Activated CD4-positive, alpha-beta T cell treated with anti-CD3 and anti-CD28 coated beads for 48 hours (primary cell): ENCODE measurements around the gene ZDHHC18.
"Not testable (repeated sequence)": the region's sequence is repeated elsewhere in the genome, so short reads cannot be mapped to it uniquely, and the experiment has no call there.

ENCODE experiments used
- DNase-seq: peaks from one replicate; pipeline ENCODE4 v3.0.0-alpha.2; 2020

ZDHHC18 gene

DNA sequence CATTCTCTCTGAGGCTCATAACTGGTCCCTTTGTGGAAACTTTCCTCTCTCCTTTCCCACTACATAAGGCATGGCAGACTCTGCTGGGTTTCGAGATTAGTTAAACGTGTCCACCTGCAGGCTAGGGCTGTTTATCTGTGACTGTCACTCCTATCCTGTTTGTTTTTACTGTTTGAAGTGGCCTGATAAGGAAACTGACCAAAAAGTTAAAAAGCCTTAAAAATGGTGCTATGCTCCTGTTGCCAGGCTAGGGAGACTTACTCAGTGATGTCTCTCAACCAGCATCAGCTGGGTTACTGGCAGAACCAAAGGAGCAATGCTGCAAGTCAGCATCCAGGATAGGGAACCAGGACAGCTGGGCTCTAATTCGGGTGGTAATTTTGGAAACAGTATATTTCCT, 34.9 kb upstream of the ZDHHC18 start:
- no peak for DNase-seq

DNA sequence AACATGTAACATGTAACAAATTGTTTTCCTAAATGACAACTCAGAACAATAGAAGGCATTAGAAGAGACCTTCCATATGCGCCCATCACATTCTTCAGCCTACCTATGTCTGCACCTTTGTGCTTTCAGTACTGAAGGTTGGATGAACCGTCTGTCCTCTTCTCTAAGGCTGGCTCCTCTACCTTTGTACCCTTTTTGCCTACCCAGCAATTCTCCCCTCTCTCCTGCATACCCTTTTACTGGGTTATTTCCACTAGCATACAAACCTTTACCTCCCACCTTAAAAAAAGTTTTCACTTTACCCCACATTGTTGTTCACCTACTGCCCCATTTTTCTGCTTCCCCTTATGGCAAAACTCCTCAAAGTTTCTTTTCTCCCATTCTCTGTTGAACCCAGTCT, 33.6 kb upstream of the ZDHHC18 start:
- no peak for DNase-seq

DNA sequence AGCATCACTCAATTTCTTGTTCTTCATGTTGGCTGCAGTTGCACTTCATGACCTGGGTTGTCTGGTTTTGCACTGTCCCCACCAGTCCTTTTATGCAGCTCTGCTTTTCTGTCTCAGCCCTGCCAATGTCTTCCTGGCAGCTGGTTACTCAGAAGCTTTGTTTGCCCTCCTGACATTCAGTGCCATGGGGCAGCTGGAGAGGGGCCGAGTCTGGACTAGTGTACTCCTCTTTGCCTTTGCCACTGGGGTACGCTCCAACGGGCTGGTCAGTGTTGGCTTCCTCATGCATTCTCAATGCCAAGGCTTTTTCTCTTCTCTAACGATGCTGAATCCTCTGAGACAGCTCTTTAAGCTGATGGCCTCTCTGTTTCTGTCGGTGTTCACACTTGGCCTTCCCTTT, 32.1 kb upstream of the ZDHHC18 start:
- no peak for DNase-seq

DNA sequence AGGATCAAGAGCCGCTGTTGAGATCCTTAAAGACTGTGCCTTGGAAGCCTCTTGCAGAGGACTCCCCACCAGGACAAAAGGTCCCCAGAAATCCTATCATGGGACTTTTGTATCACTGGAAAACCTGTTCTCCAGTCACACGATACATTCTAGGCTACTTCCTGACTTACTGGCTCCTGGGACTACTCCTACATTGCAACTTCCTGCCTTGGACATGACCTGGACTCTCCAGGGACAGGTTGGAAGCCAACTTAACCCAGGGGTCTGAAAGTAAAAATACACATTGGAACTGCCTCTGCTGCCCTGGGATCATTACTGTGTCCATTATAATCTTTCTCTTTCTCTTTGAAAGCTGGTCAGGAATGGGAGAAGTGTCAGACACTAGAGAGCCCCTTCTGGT, 28.9 kb upstream of the ZDHHC18 start:
- DNase-seq, result no peak

DNA sequence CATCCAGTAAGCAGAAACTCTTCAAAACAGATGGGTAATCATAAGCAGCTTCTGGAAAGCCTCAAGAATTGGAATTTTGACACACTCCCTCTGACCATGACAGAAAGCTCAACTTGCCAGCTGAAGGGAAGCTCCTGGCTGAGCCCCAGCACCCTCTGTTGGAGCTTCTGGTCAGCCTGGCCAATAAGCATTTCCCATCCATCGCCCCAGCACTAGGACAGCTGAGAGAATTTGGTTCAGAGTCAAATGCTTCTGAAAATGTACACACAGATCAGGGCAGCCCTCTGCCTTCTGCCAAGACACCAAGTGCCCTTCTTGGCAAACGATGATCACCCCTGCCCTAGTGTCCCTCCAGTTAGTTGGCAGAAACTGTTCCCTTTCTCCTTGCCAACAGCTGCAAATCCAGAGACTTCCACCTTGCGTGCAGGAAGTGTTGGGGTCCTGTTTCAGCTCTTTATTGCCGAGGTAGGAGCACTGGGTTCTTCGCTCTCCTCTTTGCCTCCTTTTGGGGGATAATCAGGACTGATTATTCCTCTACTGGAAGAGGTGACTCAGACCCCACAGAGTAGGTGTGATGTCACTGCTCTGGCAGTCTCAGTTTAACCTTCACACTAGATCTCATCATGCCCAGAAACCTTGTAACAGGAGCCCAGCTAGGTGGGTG, 26.9 kb upstream of the ZDHHC18 start:
- peak; percentile 25 for DNase-seq

DNA sequence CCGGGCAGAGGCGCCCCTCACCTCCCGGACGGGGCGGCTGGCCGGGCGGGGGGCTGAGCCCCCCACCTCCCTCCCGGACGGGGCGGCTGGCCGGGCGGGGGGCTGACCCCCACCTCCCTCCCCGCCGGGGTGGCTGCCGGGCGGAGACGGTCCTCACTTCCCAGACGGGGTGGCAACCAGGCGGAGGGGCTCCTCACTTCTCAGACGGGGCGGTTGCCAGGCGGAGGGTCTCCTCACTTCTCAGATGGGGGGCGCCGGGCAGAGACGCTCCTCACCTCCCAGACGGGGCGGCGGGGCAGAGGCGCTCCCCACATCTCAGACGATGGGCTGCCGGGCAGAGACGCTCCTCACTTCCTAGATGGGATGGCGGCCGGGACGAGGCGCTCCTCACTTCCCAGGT, 22.6 kb upstream of the ZDHHC18 start:
- not testable (repeated sequence) for DNase-seq

DNA sequence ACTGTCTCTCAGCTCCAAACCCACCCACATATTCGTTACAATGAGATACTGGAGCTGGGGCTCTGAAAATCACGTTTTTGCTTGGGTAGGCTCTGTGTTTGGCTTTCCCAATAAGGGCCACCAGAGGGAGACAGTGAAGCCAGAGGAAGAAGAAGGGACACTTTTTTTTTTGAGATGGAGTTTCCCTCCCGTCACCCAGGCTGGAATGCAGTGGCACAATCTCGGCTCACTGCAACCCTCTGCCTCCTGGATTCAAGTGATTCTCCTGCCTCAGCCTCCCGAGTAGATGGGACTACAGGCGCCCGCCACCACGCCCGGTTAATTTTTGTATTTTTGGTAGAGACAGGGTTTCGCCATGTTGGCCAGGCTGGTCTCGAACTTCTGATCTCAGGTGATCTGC, 16.4 kb upstream of the ZDHHC18 start:
- peak; percentile 83 for DNase-seq

DNA sequence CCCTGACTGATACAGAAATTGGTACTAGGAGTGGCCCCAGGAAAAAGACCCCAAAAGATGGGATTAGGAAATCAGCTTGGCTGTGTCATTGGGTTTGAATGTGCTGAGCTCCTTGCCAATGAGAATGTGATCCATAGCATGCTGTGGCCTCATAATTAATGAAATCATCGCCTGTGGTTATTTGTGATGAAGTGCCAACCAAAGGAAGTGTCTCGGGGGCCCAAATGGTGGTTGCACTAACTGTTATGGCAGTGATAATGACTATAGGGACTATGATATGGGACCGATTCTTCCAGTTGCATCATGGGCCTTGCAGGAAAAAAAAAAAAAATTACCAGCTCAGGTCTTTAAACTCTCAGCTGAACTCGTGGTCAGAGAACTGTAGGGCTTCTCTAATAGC, 15.4 kb upstream of the ZDHHC18 start:
- DNase-seq, result no peak

DNA sequence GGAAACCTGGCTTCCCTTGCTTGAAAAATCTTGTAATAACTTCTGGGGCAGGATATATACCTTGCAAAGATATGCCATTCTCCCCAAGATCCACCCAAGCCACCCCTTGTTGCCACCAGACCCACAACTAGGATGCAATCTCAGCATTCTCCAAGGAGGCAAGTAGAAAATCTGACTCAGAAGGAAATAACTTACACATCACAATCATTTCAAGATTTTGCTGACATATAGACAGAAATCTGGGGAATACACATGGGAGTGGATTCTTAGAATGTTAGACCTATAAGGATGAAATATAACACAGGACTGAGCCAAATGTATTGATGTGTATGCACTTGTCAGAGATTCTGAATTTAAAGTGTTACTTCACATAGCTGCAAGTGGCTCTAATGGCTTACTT, 14.8 kb upstream of the ZDHHC18 start:
- no peak for DNase-seq

DNA sequence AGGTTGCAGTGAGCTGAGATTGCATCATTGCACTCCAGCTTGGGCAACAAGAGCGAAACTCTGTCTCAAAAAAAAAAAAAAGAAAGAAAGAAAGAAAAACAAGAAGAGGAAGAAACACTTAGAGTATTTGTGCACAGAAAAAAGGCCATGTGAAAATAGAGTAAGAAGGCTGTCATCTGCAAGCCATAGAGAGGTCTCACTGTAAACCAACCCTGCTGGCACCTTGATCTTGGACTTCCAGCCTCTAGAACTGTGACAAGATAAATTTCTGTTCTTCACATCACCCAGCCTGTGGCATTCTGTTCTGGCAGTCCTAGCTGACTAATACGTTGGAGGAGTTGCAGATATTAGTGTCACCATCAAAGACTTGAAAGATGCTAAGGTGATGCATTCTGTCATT, 12.1 kb upstream of the ZDHHC18 start:
- DNase-seq, result no peak

DNA sequence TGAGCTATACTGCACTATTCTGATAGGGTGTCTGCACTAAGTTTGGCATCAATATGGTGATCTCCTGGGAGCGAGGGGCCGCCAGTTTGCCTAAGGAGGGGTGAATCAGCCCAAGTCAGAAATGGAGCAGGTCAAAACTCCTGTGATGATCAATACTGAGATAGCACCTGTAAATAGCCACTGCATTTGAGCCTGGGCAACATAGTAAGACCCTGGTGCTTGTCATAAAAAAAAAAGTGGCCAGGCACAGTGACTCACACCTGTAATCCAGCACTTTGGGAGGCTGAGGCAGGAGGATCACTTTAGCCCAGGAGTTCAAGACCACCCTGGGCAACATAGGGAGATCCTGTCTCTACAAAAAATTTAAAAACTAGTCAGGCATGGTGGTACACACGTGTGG, 11.6 kb upstream of the ZDHHC18 start:
- DNase-seq, result no peak

DNA sequence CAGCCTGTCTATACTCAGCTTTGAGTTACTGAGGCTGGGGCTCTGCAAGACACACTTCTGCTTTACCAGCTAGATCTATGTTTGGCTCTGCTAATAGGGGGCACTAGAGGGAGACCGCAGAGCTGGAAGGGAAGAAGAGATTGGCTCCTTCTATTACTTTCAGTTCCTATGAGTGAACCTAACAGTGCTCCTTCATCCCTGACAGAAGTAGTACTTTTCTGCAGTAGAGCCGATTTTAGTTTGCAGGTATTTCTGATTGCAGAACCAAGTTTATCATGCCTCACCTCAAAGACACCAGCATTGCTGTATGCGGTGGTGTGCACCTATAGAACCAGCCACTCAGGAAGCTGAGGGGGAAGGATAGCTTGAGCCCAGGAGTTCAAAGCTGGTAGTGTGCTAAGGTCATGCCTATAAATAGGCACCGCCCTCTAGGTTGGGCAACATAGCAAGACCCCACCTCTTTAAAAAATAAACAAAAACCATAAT, 5.7 kb upstream of the ZDHHC18 start:
- no peak for DNase-seq

DNA sequence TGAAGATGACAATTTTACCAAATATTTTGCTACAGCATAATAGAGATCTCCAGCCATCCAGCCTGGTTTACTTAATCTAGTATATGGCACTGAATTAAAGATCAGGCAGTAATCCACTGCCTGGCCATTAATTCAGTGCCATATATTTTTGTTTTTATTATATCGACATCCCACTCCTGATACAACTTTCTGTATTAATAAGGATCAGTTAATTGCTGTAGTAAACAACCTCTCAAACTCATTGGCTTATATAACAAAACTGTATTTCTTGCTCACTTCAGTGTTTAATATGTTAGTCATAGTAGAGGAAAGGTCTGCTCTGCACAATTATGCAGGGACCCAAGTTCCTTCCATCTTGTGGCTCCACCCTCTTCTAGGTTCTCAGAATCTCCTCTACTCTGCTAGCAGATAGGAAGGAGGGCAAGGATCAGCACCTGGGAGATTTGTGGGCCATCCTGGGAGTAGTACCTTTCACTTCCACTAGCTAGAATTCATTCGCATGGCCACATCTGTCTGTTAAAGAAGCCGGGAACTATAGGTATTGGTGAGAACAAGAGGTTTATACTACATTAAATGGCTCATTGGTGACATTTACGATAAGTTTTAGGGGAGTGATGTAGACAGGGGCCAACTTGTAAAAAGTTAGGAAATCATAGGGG, 3.6 kb upstream of the ZDHHC18 start:
- no peak for DNase-seq

DNA sequence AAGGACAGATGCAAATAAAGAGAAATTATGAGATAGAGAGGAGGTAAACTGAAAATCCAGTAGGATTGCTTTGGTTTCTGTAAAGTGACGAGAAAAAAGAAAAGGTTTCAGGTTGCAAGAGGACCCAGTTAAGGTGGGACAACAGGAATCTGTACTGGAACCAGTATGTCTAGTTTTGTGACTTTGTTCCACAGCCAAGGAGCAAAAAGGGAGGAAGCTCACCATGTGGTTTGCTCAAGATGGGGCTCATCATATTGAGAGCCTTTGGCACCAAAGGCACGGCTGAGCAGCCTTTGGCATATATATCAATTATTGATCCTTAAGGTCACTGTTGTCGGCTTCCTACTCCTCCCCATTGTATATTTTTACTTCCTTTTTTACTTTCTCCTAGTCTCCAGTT, 1.8 kb upstream of the ZDHHC18 start:
- no peak for DNase-seq

DNA sequence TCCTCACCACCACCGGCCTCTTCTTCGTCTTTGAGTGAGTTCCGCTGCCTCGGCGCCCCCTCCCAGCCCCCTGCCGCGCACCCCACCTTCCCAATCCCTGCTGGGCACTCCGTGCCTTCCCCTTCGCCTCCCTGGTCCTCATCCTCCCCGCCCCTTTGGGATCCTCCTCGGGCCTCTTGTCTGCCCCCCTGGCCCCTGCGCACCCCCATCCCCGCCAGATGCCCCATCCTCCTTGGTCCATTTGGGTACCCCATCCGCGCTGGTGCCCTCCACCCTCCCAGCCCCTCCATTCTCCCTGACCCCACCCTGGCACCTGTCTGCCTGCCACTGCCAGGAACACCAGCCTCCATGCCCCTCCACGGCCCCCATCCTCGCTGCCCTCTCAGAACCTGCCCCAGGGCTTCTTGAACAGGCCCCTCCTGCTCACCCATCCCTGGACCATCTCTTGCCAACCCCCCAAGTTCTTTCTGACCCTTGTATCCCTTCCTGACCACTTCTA, 667 bp downstream of the ZDHHC18 start:
- DNase-seq, result no peak

DNA sequence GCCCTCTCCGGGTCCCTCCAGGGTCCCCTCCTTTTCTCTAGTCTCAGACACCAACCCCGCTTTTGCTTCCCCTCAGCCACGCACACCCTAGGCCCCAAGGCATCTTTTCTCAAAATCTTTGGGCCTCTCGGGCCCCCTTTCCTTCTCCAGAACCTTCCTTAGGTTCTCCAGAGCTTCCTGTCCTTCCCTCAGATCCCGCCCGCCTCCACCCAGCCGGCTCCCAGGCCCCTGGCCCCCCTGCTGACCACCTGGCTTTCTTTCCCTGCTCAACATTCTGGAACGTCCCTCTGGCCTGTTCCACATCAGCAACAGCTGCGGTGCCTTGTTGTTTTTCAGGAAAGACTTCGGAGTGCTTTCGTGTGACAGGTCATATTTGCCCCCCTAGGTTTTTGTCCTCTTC, 1.2 kb downstream of the ZDHHC18 start:
- no peak for DNase-seq

DNA sequence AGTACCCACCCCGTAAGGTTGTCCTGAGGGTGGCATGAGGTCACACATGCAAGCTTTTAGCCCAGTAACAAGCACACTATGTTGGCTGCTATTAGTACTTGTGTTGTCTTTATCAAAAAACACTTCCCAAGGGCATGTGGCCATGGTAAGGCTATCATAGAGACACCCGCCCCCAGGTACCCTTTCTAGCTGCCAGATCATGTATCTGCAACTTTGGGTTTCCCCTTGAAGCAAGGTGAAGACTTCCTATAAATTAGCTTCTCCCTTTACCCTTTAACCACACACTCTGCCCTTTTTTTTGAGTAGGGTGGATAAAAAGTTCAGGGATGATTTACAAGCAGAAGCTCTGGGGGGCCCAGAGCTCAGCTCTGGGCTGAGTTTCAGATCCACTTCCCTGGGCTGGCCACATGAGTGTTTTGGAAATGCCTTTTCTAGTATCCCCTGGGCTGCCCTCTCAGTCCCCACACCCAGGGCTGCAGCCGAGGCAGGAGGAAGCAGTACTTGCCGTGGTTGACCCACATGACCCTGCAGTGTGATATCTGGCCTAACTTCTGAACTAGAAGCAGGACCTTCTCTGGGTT, 2.0 kb downstream of the ZDHHC18 start:
- peak; percentile 40 for DNase-seq

DNA sequence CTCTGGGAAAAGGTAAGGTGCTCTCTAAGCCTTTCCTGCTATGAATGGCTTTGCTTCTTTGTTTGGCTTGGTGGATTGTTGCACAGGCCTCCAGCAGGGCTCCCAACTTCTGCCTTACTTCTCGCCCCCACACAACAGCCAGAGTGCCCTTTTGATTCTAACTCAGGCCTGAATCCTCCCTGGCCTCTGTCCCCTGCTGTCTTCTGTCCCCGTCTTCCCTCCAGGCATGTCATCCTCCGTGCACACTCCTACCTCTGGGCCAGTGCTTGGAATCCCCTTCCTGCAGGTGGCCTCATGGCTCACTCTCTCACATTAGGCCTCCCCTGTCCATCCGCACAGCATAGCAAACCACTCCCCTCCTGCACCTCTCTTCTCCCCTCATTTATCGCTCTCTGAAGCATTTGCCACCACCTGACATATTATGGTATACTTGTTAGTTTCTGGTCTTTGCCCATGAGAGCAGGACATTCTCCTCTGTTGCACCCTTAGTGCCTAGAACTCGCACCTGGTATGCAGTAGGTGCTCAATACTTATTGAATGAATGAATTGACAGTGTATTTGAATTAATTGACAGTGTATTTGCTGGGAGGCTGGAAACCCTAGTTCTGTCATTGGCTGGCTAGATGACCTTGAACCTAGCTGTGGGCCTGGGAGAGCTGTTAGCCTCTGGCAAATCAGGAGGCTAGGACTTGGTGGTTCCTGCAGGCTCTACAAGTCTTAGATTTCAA, 2.9 kb downstream of the ZDHHC18 start:
- no peak for DNase-seq

DNA sequence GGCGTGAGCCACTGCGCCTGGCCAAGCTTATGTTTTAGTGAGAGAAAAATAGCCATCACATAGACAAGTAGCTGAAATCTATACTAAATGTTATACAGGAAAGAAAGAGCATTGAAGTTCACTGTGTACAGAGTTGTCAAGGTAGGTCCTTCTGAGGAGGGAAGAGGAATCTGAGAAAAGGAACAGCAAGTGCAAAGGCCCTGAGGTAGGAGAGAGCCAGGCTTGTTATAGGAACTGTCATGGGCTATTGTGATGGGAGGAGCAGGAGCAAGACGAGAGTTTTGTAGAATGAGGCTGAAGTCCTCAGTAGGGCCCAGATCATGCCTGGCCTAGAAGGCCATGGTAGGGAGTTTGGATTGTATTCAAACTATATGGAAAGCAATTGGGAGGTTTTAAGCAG, 4.6 kb downstream of the ZDHHC18 start:
- no peak for DNase-seq

DNA sequence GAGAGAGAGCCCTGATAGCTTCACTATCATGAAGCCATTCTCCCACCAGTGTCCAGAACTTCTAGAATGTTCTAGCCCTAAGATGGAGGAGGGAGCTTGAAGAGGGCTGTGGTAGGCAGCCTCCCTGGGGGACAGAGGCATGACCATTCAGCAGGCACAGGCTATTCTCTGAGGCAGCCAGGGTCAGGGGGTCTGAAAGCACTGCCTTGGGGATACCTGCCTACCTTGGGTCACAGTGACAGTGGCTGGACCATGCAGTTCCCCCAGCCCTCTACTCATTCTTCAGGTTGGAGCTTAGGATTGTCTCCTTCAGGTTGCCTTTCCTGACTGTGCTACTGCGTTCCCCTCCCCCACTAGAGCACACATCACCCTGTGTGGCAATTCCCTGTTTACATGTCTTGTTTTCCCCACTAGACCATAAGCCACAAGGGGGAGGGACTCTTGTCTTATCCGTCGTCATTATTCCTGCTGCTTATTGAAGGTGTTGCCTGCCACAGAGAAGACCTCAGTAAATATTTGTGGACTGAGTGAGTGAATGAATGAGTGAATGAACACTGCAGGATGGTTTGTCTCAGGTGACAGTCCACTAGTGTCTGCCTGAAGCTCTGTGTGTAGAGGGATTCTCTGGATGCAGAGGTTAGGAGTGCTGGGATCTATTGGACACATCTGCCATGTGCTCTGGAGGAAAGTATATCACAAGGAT, 5.2 kb downstream of the ZDHHC18 start:
- DNase-seq, result no peak

DNA sequence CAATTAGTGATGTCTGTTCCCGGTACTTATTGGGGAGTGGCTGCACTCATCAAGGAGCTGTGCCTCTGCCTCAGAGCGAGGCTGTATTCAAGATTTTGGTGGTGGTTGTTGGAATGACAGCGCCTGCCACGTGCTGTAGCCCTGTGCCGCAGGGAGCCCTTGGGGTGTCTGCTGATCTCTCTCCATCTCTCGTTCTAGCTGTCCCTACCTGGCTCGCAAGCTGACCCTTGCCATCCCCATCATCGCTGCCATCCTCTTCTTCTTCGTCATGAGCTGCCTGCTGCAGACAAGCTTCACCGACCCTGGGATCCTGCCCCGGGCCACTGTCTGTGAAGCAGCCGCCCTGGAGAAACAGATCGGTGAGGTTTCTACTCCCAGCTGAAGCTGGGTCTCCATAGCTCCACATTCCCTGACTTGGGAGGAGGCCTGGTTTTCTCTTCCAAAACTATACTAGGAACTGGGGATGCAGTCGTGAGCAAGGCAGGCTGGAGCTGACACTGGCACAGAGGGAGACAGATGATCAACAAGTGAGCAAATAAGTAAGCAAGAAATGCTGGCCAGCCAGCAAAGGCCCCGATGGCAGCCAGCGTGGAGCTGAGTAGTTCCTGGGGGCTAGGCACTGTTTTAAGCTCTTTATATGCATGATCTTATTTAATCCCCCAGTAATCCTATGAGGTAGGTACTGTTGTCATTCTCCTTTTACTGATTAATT, 5.9 kb downstream of the ZDHHC18 start:
- no peak for DNase-seq
